Fibroblast of skin of left quadriceps (primary cell): Measurements from ENCODE around the gene ARHGAP31.

ENCODE experiments used
- DNase-seq, 2 experiments: peaks; one replicate each; pipeline ENCODE4 v3.0.0-alpha.2; 2013; ENCODE audit warnings: low read depth in 2 of 2

Gene ARHGAP31

DNA sequence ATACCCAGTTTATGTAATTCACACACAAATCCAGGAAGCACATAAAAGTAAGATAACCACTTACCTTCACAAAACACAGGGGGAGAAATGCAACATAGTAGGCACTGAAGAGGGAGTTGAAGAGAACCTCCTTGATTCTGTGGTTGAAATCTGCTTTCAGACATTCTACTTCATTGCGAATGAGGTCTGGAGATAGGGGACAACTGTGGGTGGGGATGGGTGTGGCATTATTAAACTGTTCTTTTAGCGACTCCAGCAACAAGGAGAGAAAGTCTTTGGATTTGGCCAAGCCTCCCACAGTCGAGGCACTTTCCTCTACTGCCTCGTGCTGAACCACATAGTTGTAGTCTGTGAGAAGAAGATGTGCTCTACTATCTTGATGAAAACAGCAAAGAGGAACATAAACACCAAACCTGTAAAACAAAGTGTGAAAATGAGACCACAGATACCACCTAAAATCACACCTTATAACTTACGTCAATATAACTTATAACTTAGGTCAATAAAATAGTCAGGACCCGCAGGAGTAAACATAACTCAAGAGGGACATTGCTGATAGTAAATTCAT lies 143.6 kb downstream of the ARHGAP31 start:
- no peak for DNase-seq

DNA sequence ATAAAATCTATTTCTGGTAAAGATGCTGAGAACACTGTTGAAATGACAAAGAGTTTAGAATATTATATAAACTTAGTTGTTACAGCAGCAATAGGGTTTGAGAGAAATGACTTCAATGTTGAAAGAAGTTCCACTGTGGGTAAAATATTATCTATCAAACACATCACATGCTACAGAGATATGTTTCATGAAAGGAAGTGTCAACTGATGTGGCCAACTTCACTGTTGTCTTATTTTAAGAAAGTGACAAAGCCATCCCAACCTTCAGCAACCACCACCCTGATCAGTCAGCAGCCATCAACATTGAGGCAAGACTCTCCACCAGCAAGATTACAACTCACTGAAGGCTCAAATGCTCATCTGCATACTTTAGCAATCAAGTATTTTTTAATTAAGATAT lies 149.0 kb downstream of the ARHGAP31 start:
- DNase-seq = no peak

DNA sequence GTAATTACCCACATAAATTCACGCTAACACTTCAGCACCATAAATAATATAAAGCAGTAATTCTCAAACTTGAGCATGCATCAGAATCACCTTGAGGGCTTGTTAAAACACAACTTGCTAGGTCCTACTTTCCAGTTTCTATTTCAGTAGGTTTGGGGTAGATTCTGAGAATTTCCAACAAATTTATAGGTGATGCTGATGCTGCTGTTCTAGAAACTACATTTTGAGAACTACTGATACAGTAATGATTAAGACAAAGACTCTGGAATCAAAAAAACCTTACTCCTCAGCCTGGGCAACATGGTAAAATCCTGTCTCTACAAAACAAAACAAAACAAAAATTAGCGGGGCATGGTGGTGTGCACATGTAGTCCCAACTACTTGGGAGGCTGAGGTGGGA lies 150.4 kb downstream of the ARHGAP31 start:
- no peak for DNase-seq

DNA sequence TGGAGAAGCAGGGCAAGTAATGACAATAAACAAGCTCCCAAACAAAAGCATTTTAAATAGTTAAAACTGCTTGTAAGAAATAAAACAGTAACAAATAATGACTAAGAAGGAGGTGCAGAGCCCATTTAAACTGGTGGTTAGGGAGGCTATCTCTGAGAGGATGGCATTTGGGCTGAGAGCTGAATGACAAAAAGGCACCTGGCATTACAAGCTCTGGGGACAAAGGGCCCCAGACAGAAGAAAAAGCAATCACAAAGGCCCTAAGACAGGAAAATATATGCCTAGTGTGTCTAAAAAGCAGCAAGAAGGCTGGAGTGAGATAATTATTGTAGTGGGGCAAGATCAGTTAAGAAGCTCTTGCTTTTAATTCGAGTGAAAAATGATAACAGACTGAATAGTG lies 159.6 kb downstream of the ARHGAP31 start:
- no peak for DNase-seq

DNA sequence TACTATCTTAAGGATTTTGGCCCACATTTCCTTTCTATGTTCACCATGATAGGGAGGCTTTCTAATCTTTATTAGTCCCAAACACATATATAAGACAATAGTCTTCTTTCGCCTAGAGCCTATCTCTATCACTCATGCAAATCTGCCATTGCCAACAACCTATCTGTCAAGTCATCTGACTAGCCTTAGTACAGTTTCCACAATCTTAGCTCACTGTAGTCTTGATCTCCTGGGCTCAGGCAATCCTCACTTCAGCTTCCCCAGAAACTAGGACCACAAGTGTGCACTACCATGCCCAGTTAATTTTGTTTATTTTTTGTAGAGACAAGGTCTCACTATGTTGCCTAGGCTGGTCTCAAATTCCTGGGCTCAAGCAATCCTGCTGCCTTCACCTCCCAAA lies 162.3 kb downstream of the ARHGAP31 start:
- DNase-seq = no peak

DNA sequence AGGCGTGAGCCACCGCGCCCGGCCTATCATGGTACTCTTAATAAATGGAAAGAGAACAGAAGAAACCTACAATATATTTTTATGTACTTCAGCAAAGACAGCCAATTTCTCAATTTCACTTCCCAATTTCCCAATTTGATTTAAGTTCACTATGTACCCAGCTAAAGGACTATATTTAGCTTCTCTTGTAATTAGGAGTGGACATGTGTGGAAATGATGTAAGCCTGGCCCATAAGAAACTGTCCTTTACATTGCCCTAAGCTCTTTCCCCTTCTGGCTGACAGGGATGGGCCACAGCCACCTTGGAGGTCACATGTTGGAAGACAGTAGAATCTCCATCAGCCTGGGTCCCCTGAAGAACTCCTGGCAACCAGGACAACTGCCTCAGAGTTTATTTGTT lies 163.1 kb downstream of the ARHGAP31 start:
- no peak for DNase-seq

DNA sequence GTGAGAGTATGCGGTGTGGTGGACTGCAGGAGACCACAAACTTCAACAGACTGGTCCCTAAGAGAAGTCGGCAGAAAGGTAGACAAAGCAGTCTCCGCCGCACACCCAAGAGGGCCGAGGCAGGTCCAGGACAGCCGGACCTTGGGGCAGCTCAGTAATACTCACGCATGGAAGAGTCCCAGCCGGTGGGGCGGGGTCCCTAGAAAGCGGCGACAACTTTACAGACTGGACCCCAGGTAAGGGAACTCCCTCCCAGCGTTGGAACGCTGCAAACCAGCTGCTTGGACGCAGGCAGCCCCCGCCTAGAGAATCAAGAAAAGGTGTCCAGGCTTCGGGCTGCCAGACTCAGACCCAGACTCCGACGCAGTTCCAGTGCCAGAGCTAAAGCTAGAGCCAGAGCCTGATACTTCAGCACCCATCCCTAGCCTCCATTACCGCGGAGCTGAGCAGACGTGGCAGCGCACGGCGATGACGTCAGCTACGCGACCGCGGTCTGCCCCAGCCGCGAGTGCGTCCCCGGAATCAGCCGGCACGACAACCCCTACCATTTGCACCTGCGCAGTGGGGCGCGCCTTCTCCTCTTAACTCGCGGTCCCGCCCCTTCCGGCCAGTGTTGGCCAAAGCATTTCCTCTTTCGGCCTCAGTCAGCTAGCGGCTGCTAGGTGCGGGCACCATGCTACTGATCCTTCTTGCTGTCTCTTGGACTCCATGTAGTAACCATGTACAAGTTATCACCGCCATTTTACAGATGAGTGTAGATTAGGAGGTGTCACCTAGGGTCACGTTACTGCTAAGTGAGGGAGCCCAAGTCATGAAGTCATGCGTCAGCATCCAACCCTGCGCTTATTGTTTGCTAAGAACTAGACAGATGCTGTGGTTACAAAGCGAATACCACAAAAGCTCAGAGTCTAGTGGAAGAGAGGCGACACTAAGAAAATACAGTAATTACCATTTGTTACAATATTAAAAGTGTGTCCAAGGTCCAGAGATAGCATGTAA lies 169.3 kb downstream of the ARHGAP31 start, which contains the start of gene TMEM39A:
Gene TMEM39A, minus strand, starts transcription at position 445 of the 999 bp plus-strand sequence. CDS start 1,541 bp downstream, outside the sequence.
- peak; percentile 95 to 96 for DNase-seq

DNA sequence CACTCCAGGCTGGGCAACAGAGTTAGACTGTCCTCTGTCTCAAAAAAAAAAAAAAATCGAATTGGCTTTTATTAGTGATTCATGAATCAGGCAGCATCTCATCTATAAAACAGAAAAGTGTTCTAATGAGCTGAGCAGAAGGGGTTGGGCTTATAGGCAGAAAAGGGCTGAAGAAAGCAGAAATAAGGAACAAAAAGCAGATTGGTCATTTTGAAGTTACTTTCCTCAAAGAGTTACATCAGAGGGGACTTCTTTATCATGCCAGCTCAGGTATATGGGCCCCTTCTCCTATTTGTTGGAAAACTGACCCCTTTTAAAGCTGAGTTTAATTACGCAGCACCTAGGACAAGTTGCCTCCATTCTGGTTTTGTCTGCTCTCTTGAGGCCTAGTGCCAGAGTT lies 173.9 kb downstream of the ARHGAP31 start:
- DNase-seq = no peak

DNA sequence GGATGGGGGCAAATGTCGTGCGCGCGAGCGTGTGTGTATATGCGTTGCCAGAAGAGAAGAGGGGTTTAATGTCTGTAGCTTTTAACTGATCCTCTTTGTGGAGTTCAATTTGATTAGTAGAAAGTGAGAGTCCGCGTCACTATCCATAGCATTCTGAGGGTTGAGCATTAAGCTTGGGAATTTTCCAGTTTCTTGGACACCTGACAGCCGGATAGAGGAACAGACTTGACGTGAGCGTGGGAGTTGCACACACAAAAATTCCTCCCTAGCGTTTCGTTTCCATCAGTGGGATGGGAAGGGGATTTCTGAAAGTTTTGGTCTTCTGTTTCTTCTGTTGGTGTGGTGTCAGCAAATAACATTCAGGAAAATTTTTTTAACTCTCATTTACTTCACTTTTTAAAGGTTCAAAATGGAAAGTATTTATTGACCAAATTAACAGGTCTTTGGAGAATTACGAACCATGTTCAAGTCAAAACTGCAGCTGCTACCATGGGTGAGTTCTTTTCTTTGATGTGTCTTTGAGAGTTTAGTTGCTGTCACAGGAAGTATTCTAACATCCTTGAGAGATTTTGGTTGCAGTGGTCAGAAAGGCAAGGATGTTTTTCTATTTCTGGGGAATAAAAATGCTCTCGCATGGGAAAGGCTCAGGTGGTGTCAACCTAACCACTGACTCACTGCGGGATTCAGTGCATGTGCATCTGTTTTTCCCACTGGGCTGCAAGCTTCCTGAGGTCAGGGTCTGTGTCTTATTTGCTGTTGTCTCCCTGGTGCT lies 175.4 kb downstream of the ARHGAP31 start:
- DNase-seq = no peak
